SW 1271 (cell line): Measurements from ENCODE around the gene MLX.
"Not testable (repeated sequence)": the region's sequence is repeated elsewhere in the genome, so short reads cannot be mapped to it uniquely, and the experiment has no call there.

Experiments
- DNase-seq, 2 experiments: peaks; one replicate each; lab custom pipeline; 2025; lab: John Stamatoyannopoulos, UW

The MLX gene

DNA sequence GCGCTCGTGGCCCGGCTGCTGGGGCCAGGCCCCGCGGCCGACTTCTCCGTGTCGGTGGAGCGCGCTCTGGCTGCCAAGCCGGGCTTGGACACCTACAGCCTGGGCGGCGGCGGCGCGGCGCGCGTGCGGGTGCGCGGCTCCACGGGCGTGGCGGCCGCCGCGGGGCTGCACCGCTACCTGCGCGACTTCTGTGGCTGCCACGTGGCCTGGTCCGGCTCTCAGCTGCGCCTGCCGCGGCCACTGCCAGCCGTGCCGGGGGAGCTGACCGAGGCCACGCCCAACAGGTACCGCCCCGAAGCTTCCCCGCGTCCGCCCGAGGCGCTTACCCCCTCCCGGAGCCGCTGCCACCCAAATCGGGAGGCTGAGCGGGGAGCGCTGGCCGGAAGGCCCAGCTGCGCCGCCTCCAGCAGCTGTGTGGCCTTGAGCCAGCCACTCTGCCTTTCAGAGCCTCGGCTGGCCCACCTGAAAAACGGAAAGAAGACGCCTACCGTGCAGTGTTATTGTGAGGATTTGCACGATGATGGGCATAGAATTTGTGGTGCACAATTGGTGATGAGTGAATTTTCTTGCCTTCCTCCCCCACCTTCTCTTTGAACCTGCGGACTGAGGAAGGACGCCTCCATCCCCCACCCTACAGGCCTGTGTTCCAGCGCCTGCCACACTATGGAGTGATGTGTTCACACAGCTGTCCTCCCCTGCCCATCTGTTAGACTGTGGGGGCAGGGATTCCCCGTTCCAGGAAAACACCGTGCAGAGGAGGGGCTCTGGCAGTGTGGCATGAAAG lies 30.3 kb upstream of the MLX start:
- peak in 1 of 2 experiments; percentile 58 for DNase-seq

DNA sequence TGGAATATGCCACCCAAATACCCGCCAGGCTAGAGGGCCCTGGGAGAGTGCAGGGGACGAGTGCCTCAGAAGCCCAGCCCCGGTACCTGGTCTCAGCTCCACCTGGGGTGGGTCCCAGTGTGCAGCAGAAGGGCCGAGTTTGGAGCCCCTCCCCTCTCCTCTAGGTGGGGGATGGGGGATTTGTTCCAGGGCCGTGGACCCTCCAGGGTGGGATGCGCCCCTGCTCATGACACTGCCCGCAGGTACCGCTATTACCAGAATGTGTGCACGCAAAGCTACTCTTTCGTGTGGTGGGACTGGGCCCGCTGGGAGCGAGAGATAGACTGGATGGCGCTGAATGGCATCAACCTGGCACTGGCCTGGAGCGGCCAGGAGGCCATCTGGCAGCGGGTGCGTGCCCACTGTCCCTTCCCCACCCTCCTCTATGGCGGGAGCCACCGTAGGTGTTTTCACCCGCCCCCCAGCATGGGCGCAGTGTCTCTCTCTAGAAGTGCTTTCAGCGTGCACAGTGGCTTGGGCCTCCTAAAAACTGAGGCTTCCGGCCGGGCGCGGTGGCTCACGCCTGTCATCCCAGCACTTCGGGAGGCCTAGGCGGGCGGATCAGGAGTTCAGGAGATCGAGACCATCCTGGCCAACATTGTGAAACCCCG lies 29.6 kb upstream of the MLX start:
- DNase-seq, result no peak

DNA sequence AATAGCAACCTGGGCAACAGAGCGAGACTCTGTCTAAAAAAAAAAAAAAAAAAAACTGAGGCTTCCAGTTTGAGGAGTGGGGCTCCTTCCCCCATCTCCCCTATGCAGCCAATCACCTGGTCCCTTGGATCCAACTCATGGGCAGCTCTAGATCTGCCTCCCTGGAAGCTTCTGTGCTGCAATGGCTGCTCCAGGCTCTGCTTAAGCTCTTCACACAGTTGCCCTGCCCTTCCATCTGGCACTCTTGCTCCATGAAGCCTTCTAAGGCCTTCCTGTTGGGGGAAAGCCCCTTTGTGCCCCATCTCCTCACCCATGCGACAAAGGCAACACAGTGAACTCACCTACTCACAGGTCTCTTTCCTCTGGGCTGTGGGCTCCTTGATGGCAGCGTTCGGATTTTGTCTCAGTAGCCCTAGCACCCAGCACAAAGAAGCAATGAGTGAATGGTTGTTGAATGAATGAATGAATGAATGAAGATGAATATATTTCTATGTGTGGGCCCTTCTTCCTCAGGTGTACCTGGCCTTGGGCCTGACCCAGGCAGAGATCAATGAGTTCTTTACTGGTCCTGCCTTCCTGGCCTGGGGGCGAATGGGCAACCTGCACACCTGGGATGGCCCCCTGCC lies 29.0 kb upstream of the MLX start:
- DNase-seq, result no peak

DNA sequence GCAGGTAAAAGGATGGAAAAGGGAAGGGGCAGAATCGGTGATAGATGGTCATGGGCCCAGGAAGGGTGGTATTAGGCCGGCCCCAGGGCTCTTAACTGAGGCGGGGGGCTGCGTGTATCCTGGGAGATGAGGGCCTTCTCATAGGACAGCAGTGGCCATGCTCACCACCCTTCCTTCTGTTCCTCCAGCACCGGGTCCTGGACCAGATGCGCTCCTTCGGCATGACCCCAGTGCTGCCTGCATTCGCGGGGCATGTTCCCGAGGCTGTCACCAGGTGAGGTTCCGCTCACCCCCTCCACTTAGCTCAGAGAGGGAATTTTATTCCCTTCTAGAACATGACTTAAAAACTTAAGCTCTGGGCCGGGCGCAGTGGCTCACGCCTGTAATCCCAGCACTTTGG lies 28.4 kb upstream of the MLX start:
- no peak for DNase-seq

DNA sequence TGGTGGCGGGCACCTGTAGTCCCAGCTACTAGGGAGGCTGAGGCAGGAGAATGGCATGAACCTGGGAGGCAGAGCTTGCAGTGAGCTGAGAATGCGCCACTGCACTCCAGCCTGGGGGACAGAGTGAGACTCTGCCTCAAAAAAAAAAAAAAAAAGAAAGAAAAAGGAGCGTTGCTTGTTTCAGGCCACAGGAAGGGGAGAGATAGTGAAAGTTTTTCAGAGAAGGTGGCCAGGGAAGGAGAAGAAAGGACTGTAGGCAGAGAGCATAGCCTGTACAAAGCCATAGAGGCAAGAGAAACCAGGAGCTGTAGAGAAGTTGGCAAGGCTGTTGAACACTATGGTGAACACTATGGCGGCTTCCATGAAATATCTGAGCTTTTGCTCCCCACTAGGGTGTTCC lies 26.3 kb upstream of the MLX start:
- DNase-seq, result not testable (repeated sequence)

DNA sequence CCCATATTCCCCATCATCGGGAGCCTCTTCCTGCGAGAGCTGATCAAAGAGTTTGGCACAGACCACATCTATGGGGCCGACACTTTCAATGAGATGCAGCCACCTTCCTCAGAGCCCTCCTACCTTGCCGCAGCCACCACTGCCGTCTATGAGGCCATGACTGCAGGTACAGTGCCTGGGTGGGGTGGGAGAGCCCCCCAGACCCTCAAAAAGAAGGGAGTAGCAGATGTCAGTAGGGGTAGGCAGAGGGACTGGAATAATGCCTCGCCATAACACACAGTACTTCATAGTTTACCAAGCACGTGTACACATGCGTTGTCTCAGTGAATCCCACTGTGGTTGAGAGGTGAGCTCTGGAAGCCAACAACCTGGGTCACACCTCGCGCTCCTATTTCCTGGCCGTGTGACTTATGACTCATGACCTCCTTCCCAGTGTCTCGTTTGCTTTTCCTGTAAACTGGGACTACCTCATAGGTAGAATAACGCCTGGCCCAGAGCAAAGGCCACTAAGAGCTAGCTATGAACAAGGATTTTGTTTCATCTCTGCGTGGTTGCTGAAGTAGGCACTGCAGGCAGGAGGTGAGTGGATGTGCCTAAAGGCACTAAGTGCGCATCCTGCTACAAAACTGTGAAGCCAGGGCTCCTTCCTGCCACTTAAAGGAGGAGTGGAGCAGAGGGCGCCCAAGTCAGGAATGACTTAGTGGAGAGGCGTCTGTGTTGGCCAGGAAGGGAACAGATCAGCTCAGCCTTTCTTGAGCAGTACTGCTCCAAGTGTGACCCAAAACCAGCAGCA lies 25.7 kb upstream of the MLX start:
- no peak for DNase-seq

DNA sequence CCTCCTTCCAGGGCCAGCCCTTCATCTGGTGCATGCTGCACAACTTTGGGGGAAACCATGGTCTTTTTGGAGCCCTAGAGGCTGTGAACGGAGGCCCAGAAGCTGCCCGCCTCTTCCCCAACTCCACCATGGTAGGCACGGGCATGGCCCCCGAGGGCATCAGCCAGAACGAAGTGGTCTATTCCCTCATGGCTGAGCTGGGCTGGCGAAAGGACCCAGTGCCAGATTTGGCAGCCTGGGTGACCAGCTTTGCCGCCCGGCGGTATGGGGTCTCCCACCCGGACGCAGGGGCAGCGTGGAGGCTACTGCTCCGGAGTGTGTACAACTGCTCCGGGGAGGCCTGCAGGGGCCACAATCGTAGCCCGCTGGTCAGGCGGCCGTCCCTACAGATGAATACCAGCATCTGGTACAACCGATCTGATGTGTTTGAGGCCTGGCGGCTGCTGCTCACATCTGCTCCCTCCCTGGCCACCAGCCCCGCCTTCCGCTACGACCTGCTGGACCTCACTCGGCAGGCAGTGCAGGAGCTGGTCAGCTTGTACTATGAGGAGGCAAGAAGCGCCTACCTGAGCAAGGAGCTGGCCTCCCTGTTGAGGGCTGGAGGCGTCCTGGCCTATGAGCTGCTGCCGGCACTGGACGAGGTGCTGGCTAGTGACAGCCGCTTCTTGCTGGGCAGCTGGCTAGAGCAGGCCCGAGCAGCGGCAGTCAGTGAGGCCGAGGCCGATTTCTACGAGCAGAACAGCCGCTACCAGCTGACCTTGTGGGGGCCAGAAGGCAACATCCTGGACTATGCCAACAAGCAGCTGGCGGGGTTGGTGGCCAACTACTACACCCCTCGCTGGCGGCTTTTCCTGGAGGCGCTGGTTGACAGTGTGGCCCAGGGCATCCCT lies 23.5 kb upstream of the MLX start:
- no peak for DNase-seq

DNA sequence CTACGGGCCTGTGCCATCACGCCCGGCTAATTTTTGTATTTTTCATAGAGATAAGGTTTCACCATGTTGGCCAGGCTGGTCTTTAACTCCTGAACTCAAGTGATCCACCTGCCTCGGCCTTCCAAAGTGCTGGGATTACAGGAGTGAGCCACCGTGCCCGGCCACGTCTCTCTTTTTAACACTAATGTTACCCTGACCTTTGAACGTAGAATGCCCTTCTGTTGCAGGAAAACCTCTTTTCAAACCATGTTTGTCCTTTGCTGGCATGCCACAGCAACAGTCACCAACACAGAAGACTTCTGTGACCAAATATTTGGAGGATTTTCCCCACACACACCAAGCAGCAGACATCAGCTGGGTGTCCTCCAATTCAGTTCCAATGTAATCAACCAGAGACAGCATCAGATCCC lies 22.0 kb upstream of the MLX start:
- DNase-seq, result no peak

DNA sequence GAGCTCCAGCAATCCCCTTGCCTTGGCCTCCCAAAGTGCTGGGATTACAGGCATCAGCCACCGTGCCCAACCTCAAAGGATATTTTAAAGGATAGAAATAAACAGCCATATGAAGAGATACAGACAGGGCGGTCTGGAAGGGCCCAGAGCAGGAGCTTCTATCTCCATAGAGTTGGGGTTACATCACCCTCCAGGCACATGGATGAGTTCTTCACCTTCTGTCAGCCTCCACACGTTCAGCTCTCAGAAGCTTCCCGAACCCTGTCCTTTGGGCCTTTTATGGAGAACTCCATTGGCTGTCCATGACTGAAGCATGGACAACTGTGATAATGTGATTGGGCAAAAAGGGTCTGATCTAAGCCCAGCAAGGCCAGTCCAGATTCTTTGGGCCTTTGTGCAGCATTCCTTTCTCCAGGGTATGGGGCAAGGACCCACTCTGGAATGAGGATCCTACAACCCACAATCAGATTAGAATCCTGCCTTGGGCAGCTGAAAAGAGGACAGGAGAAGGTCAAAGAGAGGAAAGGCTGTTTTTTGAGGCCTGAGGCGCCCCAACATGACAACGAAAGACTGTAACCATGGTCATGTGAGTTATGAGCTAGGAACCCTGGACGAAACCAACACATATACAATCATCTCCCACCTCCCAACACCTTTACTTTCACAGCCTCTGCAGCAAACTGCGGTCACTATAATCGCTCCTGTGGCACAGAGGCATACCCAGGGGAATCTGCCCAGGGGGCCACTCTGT lies 21.0 kb upstream of the MLX start:
- DNase-seq, result not testable (repeated sequence)

DNA sequence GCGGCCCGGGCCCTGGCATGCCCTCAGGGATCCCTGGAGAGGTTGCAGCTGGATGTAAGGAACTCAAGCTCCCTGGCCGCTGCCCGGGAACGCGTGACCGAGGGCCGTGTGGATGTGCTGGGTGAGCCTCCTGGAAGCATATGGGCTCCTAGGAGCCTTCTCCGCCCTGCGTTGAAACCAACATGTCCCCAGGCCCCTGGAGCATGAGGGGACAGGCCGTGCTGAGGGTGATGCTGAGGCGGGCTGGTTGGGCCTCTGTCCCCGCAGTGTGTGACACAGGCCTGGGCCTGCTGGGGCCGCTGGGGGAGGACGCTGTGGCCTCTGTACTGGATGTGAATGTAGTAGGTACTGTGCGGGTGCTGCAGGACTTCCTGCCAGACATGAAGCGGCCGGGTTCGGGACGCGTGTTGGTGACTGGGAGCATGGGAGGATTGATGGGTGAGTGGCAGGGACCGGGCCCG lies 19.9 kb upstream of the MLX start:
- DNase-seq, result no peak

DNA sequence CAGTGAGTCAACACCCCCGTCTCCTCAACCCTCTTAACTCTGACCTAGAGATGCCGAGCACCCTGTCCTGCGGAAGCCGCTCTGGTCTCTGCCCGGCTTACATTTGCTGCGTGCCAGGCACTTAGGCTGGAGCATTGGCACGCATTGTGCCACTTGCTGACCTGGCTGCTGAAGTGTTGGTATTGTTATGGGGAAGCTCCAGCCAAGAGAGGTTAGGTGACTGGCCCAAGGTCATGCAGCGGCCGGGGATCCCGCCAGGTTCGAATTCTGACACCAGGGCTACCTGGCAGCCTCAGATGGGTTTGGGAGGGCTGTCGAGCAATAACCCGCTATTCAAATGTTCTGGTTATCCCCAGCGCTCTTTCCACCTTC lies 19.2 kb upstream of the MLX start:
- DNase-seq, result no peak

DNA sequence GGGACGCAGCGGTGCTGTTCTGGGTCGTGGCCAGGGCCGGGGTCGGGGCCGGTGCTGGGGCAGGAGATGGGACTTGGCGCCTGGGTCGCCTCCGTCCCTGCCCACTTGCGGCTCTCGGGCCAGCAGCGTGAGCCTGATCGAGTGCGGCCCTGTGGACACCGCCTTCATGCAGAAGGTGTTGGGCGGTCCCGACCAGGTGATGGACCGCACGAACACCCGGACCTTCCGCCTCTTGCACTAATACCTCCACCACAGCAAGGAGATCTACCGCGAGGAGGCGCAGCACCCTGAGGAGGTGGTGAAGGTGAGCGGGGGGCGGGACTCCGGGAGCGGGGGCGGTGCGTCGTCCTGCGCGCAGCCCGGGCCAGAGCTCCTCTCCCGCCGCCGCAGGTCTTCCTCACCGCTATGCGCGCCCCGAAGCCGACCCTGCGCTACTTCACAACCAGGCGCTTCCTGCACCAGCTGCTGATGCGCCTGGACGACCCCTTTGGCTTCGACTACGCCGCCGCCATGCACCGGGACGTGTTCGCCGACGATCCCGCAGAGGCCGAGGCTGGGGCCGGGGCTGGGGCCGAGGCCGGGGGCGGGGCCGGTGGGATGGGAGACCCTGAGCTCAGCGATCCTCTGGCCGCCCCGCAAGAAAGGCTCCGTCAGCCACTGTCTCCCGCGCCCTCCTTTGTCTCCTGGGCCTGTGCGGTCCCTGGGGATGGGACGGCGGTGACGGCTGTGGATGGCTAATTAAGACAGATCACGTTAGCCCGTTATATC lies 18.6 kb upstream of the MLX start:
- peak; percentile 35 to 38 for DNase-seq

DNA sequence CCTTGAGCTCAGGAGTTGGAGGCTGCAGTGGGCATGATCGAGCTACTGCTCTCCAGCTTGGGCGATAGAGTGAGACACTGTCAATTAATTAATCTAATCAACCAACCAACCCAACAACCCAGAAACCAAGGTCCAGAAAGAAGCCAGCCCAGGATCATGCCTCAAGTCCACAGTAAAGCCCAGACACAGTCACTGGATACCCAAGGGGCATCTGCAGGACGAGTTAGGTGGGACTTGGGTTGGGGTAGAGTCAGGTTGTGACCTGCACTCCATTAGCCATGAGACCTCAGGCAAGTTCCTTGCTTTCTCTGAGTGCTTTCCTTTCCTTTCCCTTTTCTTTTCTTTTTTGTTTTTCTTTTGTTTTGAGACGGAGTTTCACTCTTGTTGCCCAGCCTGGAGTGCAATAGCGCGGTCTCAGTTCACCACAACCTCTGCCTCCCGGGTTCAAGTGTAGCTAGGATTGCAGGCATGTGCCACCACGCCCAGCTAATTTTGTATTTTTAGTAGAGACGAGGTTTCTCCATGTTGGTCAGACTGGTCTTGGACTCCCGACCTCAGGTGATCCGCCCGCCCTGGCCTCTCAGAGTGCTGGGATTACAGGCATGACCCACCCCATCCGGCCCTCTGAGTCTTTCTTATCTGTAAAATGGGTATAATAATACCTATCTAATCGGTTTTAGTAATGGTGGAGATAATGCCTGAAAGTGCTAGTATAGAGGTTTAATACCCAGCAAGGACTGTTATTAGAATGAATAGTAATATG lies 17.7 kb upstream of the MLX start:
- DNase-seq, result no peak

DNA sequence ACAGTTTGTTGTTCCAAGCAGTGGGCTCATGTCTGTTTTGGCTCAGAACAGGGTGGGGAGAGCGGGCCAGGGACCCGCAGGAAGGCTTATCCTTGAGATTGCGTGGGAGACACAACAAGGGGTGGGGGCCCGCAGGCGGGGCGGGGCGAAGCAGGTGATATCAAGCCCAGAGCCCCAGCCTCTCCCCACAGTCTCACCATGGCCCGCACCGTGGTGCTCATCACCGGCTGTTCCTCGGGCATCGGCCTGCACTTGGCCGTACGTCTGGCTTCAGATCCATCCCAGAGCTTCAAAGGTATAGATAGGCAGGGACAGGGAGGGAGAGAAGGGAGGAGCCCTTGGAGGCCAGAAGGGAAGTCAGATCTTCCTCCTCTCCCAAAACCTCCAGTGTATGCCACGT lies 14.2 kb upstream of the MLX start, which contains the start of gene HSD17B1:
TSS of gene HSD17B1 (plus strand) at position 188 of the 400 bp plus-strand sequence. CDS start at position 199, 11 bp downstream.
- not testable (repeated sequence) for DNase-seq

DNA sequence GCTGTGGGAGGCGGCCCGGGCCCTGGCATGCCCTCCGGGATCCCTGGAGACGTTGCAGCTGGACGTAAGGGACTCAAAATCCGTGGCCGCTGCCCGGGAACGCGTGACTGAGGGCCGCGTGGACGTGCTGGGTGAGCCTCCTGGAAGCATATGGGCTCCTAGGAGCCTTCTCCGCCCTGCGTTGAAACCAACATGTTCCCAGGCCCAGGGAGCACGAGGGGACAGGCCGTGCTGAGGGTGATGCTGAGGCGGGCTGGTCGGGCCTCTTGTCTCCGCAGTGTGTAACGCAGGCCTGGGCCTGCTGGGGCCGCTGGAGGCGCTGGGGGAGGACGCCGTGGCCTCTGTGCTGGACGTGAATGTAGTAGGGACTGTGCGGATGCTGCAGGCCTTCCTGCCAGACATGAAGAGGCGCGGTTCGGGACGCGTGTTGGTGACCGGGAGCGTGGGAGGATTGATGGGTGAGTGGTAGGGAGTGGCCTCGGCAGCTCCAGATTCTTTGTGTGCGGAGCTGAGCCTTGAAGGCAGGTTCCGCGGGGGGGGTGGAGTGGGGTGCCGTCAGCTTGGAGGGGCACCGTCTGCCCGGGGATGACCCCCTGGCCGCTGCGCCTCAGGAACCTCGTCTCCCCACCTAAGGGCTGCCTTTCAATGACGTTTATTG lies 13.6 kb upstream of the MLX start:
- DNase-seq, result peak in 1 of 2 experiments; percentile 41

DNA sequence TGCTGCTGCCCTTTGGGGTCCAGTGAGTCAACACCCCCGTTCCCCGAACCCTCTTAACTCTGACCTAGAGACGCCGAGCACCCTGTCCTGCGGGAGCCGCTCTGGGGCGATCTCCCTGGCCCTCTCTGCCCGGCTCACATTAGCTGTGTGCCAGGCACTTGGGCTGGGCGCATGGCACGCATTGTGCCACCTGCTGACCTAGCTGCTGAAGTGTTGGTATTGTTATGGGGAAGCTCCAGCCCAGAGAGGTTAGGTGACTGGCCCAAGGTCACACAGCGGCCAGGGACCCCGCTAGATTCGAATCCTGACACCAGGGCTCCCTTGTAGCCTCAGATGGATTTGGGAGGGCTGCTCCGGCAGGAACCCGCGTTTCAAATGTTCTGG lies 13.0 kb upstream of the MLX start:
- peak in 1 of 2 experiments; percentile 25 for DNase-seq

DNA sequence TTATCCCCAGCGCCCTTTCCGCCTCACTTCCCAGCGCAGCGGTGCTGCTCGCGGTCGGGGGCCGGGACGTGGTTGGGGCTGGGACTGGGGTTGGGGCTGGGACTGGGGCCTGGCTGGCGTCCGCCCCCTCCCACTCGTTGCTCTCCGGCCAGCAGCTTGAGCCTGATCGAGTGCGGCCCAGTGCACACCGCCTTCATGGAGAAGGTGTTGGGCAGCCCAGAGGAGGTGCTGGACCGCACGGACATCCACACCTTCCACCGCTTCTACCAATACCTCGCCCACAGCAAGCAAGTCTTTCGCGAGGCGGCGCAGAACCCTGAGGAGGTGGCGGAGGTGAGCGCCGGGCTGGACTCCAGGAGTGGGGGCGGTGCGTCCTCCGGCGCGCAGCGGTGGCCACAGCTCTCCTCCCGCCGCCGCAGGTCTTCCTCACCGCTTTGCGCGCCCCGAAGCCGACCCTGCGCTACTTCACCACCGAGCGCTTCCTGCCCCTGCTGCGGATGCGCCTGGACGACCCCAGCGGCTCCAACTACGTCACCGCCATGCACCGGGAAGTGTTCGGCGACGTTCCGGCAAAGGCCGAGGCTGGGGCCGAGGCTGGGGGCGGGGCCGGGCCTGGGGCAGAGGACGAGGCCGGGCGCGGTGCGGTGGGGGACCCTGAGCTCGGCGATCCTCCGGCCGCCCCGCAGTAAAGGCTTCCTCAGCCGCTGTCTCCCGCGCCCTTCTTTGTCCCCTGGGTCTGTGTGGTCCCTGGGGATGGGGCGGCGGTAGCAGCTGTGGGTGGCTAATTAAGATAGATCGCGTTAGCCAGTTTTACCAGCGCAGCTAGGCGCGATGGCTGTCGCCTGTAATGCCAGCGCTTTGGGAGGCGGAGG lies 12.4 kb upstream of the MLX start:
- DNase-seq, result peak; percentile 46 to 77
